OCI-M2 (cell line): ENCODE measurements around the gene CD46.

Source experiments
- DNase-seq: peaks from one replicate; lab custom pipeline; 2025; ENCODE audit not compliant: unreplicated experiment; lab: John Stamatoyannopoulos, UW

Gene CD46

GRCh38 chr1:207794861-207795260 is 43.0 kb downstream of the CD46 start:
- no peak for DNase-seq

GRCh38 chr1:207797229-207797973 is 45.5 kb downstream of the CD46 start:
- DNase-seq = peak; percentile 13

GRCh38 chr1:207798847-207799246 is 47.0 kb downstream of the CD46 start:
- DNase-seq = no peak

GRCh38 chr1:207799989-207800648 is 48.3 kb downstream of the CD46 start:
- no peak for DNase-seq

- DNase-seq = no peak
These were observed 50.0 kb downstream of the CD46 start for GRCh38 chr1:207801819-207802218.

GRCh38 chr1:207803678-207804077 is 51.8 kb downstream of the CD46 start:
- DNase-seq = no peak

GRCh38 chr1:207804721-207805468 is 53.0 kb downstream of the CD46 start:
- no peak for DNase-seq

GRCh38 chr1:207805841-207806421 is 54.1 kb downstream of the CD46 start:
- no peak for DNase-seq

- DNase-seq = no peak
These were observed 54.9 kb downstream of the CD46 start for GRCh38 chr1:207806531-207807325.

GRCh38 chr1:207807326-207807689 is 55.5 kb downstream of the CD46 start:
- no peak for DNase-seq

- DNase-seq = no peak
These were observed 56.0 kb downstream of the CD46 start for GRCh38 chr1:207807690-207808321.

- DNase-seq = no peak
These were observed 56.5 kb downstream of the CD46 start for GRCh38 chr1:207808322-207808705.

GRCh38 chr1:207808911-207809555 is 57.2 kb downstream of the CD46 start:
- DNase-seq = no peak

GRCh38 chr1:207810173-207810572 is 58.3 kb downstream of the CD46 start:
- no peak for DNase-seq

GRCh38 chr1:207810606-207811295 is 58.9 kb downstream of the CD46 start:
- no peak for DNase-seq

GRCh38 chr1:207811319-207811718 is 59.5 kb downstream of the CD46 start:
- DNase-seq = no peak

GRCh38 chr1:207811920-207812720 is 60.3 kb downstream of the CD46 start:
- no peak for DNase-seq

- DNase-seq = no peak
These were observed 61.1 kb downstream of the CD46 start for GRCh38 chr1:207812778-207813511.
